Measurements from ENCODE around the gene AK2.
"Not testable (repeated sequence)": the region's sequence is repeated elsewhere in the genome, so short reads cannot be mapped to it uniquely, and the experiment has no call there.

AK2 gene

DNA sequence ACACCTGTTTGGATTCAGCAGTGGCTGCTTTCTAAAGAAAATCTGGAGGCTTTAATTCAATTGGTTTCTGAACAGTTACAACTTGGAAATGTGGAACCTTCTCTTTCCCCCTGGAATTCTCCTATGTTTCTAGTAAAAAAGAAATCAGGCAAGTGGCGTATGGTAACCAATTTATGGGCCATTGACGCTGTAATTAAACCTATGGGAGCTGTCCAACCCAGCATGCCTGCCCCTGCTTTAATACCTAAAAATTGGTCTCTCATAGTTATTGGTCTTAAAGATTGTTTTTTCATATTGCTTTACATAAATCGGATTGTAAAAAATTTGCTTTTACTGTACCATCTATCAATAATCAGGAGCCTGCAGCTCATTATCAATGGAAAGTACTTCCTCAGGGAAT lies 29.8 kb upstream of the AK2 start:
- Mint-ChIP-seq H3K4me1 (peaks cover 7 to 13% of the 10 kb centered on the region in 2 donors), H3K9me3 (peaks cover 37 to 50% of the 10 kb centered on the region in 2 donors), H3K36me3 (peaks cover 3 to 33% of the 10 kb centered on the region in 2 donors), H3K27me3 (peaks cover 8 to 12% of the 10 kb centered on the region in 2 donors)
- DNase-seq; H3K4me3 Mint-ChIP-seq; H3K27ac Mint-ChIP-seq; ATAC-seq (replicated peaks): not testable (repeated sequence)

DNA sequence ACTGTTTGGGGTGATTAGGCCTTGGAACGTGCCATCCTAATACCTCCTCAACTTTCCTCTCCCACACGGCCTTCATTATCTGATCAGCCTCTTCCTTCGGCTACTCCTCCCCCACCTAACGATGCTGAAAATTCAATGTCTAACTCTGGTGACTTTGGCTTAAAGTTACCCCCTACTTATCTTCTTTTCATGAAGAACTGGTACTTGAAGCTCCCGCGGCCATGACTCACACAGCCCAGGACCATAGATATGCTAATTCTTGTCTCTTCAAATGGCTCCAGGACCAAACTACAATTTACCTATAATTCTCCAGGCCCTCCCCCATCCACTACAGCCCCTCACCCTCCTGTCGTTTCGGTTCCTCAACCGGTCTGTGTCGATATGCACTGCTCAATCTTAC lies 28.6 kb upstream of the AK2 start:
- ATAC-seq (replicated peaks), result no peak
- peaks cover 8 to 12% of the 10 kb centered on the region in 2 donors for H3K27me3 Mint-ChIP-seq
- H3K4me1 Mint-ChIP-seq, result peaks cover 7 to 8% of the 10 kb centered on the region in 2 donors
- H3K9me3 Mint-ChIP-seq, result peaks cover 33 to 44% of the 10 kb centered on the region in 2 donors
- DNase-seq, result no peak
- no peak overlapping the region for H3K4me3 Mint-ChIP-seq
- H3K36me3 Mint-ChIP-seq, result peaks cover 3 to 33% of the 10 kb centered on the region in 2 donors
- no peak overlapping the region for H3K27ac Mint-ChIP-seq

DNA sequence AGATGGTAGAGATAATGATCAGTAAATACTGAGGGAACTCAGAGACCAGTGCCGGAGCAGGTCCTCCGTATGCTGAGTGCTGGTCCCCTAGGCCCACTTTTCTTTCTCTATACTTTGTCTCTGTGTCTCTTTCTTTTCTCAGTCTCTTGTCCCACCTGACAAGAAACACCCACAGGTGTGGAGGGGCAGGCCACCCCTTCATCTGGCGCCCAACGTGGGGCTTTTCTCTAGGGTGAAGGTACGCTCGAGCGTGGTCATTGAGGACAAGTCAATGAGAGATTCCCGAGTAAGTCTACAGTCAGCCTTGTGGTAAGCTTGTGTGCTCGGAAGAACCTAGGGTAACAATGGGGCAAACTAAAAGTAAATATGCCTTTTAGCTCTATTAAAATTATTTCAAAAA lies 27.6 kb upstream of the AK2 start:
- peaks cover 31 to 40% of the 10 kb centered on the region in 2 donors for H3K9me3 Mint-ChIP-seq
- H3K4me1 Mint-ChIP-seq; H3K27ac Mint-ChIP-seq; H3K4me3 Mint-ChIP-seq; ATAC-seq (replicated peaks); DNase-seq: not testable (repeated sequence)
- H3K27me3 Mint-ChIP-seq, result peaks cover 8 to 12% of the 10 kb centered on the region in 2 donors
- H3K36me3 Mint-ChIP-seq, result peaks cover 3 to 33% of the 10 kb centered on the region in 2 donors

DNA sequence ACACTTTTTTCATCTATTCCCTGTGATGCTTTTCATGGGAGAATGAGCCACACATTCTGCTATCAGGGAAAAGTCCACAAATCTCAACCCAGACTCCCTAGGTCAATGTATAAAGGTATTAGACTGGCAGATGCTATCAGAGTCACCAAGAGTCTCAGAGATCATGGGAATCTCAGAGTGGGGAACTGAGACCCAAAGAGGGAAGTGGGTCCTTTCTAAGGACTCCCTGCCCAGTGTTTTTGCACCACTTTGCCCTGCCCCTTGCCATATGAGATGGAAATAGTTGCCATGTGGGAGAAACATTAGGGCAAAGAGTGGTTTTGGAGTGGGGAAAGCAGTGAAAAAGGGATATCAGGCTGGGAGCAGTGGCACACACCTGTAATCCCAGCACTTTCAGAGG lies 25.2 kb upstream of the AK2 start:
- ATAC-seq (replicated peaks) (no peak), DNase-seq (no peak)
- Mint-ChIP-seq H3K27me3 (peaks cover 0 to 5% of the 10 kb centered on the region in 2 donors), H3K36me3 (peaks cover 6 to 32% of the 10 kb centered on the region in 2 donors), H3K4me1 (peaks cover 11 to 14% of the 10 kb centered on the region in 2 donors), H3K9me3 (peaks cover 29 to 37% of the 10 kb centered on the region in 2 donors), H3K27ac (no peak overlapping the region), H3K4me3 (no peak overlapping the region)

DNA sequence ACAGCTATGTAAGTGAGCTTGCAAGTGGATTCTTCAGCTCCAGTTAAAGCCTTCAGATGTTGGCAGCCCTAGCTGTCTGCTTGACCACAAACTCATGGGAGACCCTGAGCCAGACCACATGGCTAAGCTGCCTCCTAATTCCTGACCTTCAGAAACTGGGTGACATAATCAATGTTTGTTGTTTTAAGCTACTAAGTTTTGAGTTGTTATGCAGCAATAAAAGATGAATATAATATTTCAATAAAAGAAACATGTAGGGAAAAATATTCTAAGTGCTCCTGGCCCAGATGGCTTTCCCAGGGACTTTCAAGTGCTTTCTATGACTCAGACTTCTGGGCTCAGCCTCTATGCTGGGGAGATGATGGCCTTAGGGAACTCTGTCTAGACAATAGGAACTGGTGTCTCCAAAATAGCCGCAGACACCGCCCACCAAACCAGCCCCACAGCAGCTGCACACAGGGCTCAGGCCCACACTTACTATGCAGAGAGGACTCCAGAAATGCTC lies 23.9 kb upstream of the AK2 start:
- Mint-ChIP-seq H3K36me3 (peaks cover 6 to 30% of the 10 kb centered on the region in 2 donors), H3K9me3 (peaks cover 28 to 35% of the 10 kb centered on the region in 2 donors), H3K27ac (no peak overlapping the region), H3K4me3 (no peak overlapping the region), H3K4me1 (peaks cover 11 to 16% of the 10 kb centered on the region in 2 donors), H3K27me3 (peaks cover 0 to 5% of the 10 kb centered on the region in 2 donors)
- no peak for ATAC-seq (replicated peaks)
- DNase-seq, result no peak

DNA sequence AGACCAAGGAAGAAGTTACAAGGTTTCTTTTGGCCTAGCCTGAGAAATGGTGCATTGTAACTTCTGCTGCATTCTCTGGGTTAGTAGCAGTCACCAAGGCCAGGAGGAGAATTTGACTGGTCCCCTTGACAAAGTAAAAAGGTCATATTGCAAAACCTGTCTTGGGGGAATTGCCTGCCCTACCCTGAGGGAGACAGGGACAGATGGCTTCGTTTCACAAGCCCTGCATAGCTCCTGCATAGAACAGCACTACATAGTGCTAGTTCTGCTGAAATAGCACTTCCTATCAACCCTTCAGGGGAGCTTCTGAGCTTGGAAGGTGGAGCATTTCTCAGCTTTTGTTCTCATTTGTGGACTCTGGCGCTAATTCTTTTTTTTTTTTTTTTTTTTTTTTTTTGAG lies 20.4 kb upstream of the AK2 start:
- no peaks in the 10 kb centered on the region for H3K27me3 Mint-ChIP-seq
- DNase-seq (no peak), ATAC-seq (replicated peaks) (peak; percentile 27 to 34)
- peaks cover 18 to 25% of the 10 kb centered on the region in 2 donors for H3K4me1 Mint-ChIP-seq
- H3K4me3 Mint-ChIP-seq, result no peak overlapping the region
- peaks cover 8 to 9% of the 10 kb centered on the region in 2 donors for H3K9me3 Mint-ChIP-seq
- no peak overlapping the region for H3K27ac Mint-ChIP-seq
- H3K36me3 Mint-ChIP-seq, result peaks cover 3 to 9% of the 10 kb centered on the region in 2 donors

DNA sequence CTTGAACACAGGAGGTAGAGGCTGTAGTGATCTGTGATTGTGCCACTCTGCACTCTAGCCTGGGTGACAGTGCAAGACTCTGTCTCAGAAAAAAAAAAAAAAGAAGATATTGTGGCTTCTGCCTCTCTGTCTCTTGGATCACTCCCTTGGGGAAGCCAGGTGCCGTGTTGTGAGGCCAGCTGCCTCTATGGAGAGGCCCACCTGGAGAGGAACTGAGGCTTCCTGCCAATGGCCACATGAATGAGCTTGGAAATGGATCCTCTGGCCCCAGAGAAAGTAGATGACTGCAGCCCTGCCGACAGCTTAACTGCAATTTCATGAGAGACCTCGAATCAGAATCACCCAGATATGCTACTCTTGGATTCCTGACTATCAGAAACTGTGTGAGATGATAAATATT lies 19.7 kb upstream of the AK2 start:
- Mint-ChIP-seq H3K27ac (no peak overlapping the region), H3K36me3 (peaks cover 3 to 5% of the 10 kb centered on the region in 2 donors), H3K9me3 (peaks cover 5 to 6% of the 10 kb centered on the region in 2 donors), H3K27me3 (no peaks in the 10 kb centered on the region), H3K4me1 (peaks cover 15 to 25% of the 10 kb centered on the region in 2 donors), H3K4me3 (no peak overlapping the region)
- DNase-seq (no peak), ATAC-seq (replicated peaks) (no peak)

DNA sequence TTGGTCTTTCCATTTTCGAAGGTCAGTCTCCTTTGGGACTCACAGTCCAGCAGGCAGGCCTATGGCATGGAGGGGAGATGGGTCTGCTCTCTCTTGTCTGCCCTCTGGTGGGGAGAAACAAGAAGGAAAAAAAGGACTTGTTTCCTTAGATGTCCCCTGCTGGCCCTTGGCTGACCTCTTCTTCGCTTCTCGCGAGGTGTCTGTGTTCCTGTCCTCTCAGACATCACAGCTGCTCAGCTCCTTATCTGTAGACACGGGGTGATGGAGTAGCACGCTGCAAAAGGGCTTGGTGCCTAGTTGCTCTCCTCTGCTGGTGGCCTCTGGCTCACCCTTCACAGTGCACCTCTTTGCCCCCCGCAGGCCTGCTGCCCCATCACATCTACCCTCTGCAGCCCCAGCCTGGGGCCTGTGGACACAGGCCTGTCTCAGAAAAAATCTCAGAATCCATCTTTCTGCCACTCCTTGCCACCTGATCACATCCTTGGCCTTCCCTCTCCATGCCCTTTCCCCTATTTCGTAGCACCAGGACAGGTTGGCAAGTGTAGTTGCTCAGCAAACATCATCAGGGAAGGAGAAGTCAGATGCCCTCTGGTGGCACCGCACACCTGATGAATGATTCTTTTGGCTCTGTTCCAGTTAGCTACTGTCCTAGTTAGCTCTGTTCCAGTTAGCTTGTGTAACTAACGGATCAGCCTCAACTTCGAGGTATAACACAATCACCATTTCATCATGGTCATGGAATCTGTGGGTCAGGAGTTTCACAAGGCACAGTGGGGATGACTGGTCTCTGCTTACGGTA lies 18.7 kb upstream of the AK2 start:
- H3K9me3 Mint-ChIP-seq, result peaks cover 7 to 9% of the 10 kb centered on the region in 2 donors
- peaks cover 5 to 9% of the 10 kb centered on the region in 2 donors for H3K36me3 Mint-ChIP-seq
- DNase-seq (no peak), ATAC-seq (replicated peaks) (peak; percentile 30 to 45)
- H3K27ac Mint-ChIP-seq, result no peak overlapping the region
- H3K27me3 Mint-ChIP-seq, result peaks cover 4 to 5% of the 10 kb centered on the region in 2 donors
- peaks cover 14 to 29% of the 10 kb centered on the region in 2 donors for H3K4me1 Mint-ChIP-seq
- H3K4me3 Mint-ChIP-seq, result no peak overlapping the region

DNA sequence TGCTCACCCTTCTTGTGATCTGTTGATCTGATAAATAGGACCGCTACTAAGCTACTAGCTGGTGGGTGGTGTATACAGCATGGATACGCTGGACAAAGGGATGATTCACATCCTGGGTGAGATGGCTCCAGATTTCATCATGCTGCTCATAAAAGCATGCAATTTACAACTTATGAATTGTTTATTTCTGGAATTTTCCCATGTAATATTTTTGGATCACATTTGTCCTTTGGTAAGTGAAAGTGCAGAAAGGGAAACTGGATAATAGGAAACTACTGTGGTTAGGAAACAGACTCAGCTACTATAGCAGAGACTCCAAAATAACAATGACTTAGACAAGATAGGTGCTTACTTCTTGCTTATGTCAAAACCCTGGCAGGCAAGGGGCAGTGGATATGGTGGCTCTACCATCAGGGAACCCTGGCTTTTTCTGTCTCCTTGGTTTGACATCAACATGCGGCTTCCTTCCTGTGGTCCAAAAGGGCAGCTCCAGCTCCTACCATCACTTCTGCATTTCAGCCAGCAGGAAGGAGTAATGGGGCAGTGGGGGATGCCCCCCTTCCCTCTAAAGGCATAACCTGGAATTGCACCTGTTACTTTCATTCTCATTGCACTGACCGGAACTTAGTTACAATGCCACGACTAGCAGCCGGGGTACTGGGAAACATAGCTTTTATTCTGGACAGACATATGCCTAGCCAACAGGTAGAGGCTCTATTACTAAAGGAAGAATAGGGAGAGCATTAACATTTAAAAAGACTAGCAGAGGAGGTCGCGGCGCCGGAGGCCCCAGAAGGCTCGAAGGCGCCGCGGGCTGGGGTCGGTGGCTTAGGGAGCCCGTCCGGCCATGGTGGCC lies 13.8 kb upstream of the AK2 start:
- ATAC-seq (replicated peaks) (peak; percentile 48 to 50), DNase-seq (no peak)
- Mint-ChIP-seq H3K4me3 (peak overlapping the region in 1 of 2 donors; percentile 31), H3K27me3 (peaks cover 6 to 13% of the 10 kb centered on the region in 2 donors), H3K4me1 (peaks cover 14 to 18% of the 10 kb centered on the region in 2 donors), H3K9me3 (peaks cover 2 to 4% of the 10 kb centered on the region in 2 donors), H3K36me3 (peaks cover 2 to 4% of the 10 kb centered on the region in 2 donors), H3K27ac (no peak overlapping the region)

DNA sequence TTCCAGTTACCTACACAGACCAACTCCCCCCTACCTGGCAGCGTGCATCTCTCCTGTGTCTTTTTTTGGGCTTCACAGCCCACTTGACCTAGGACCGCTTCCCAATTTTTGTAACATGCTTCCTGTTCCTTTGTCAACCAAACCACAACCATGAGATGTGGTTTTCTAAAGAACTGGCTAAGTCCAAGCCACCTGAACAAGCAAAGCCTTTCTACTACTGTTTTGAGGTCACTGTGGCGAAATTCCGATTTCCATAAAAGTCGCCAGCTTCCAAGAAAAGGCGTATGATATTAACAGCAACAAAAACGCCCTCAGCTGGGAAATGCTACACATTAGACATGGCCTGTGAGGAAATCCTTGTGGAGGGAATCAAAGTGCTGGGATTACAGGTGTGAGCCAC lies 12.7 kb upstream of the AK2 start:
- Mint-ChIP-seq H3K36me3 (peaks cover 2 to 4% of the 10 kb centered on the region in 2 donors), H3K4me1 (peaks cover 9 to 11% of the 10 kb centered on the region in 2 donors), H3K27ac (no peak overlapping the region), H3K4me3 (no peak overlapping the region), H3K27me3 (peaks cover 6 to 13% of the 10 kb centered on the region in 2 donors), H3K9me3 (peaks cover 2 to 4% of the 10 kb centered on the region in 2 donors)
- DNase-seq (no peak), ATAC-seq (replicated peaks) (peak; percentile 41 to 54)

DNA sequence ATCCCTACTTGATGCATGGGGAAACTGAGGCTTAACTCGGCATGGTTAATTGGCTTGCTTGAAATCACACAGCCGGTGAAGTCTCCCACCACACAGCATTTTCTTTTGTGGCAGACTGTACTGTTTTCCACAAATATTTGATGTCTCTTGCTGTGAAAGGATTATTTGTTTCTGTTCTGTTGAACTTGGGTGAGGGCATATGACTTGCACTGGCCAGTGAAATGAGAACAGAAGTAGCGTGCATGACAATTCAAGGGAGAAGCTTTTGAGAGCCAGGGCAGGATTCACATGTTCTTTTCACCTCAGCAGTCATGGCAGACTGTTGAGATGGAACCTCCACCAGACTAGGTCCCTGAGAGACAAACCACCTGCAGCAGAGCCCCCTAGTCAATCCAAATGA lies 11.7 kb upstream of the AK2 start:
- H3K9me3 Mint-ChIP-seq, result peaks cover 2 to 4% of the 10 kb centered on the region in 2 donors
- DNase-seq, result no peak
- H3K27ac Mint-ChIP-seq, result no peak overlapping the region
- H3K4me1 Mint-ChIP-seq, result peaks cover 9 to 11% of the 10 kb centered on the region in 2 donors
- peaks cover 6 to 18% of the 10 kb centered on the region in 2 donors for H3K27me3 Mint-ChIP-seq
- H3K4me3 Mint-ChIP-seq, result no peak overlapping the region
- ATAC-seq (replicated peaks), result peak; percentile 34 to 36
- peaks cover 2 to 4% of the 10 kb centered on the region in 2 donors for H3K36me3 Mint-ChIP-seq

DNA sequence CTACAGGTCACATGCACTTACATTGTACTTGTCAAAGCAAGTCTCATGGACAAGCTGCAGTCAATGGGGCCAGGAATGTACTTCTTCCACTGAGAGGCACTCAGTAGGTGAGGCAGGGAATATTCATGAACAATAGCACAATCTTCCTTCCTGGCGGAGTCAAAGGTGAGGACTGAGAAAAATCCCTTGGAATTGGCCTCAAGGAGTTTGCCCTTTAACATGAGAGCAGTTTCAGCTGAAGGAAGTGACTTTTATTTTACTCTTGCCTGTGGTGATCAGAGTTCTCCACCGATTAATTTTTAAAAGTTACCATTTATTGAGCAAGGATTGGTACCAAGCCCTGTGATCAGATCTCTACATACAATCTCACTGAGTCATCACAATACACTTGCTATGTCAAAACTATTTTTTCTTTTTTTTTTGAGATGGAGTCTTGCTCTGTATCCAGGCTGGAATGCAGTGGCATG lies 11.2 kb upstream of the AK2 start:
- Mint-ChIP-seq H3K27ac (no peak overlapping the region), H3K27me3 (peaks cover 6 to 18% of the 10 kb centered on the region in 2 donors), H3K9me3 (peaks cover 2 to 4% of the 10 kb centered on the region in 2 donors), H3K4me3 (no peak overlapping the region), H3K36me3 (peaks cover 2 to 4% of the 10 kb centered on the region in 2 donors), H3K4me1 (peaks cover 9 to 11% of the 10 kb centered on the region in 2 donors)
- no peak for ATAC-seq (replicated peaks)
- no peak for DNase-seq

DNA sequence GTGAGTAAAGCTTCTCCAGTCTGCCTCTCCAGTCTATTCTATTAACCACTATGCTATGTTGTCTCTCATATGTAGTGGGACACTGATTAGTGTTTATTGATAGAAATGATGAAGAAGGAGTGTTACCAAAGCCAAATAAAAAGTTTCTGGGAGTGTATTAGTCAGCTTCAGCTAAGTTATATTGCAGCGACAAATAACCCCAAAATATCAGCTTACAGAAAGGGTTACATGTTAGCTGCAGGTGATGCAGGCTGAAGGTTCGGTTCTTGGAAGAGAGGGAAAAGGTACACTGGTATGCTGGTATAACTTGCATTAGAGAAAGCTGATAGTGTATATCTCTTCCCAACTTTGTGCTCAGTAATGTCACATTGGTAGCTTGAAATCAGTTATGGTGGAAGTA lies 10.6 kb upstream of the AK2 start:
- ATAC-seq (replicated peaks) (no peak), DNase-seq (no peak)
- H3K27ac Mint-ChIP-seq, result no peak overlapping the region
- peaks cover 6 to 18% of the 10 kb centered on the region in 2 donors for H3K27me3 Mint-ChIP-seq
- no peak overlapping the region for H3K4me3 Mint-ChIP-seq
- H3K4me1 Mint-ChIP-seq, result peaks cover 9 to 11% of the 10 kb centered on the region in 2 donors
- H3K36me3 Mint-ChIP-seq, result peaks cover 2 to 4% of the 10 kb centered on the region in 2 donors
- H3K9me3 Mint-ChIP-seq, result peaks cover 2 to 4% of the 10 kb centered on the region in 2 donors

DNA sequence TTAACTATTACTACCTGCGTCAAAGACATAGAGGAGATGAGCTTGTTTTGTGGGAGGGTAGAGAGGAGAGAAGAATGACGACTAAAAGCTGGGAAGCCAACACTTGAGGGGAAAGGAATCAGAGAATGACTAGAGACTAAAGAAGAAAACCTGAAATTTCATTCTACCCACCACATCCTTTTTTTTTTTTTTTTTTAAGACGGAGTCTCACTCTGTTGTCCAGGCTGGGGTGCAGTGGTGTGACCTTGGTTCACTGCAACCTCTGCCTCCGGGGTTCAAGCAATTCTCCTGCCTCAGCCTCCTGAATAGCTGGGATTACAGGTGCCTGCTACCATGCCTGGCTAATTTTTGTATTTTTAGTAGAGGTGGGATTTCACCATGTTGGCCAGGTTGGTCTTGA lies 9.6 kb upstream of the AK2 start:
- DNase-seq; H3K9me3 Mint-ChIP-seq; H3K27ac Mint-ChIP-seq; H3K36me3 Mint-ChIP-seq; H3K4me3 Mint-ChIP-seq; ATAC-seq (replicated peaks): not testable (repeated sequence)
- Mint-ChIP-seq H3K27me3 (peaks cover 6 to 18% of the 10 kb centered on the region in 2 donors), H3K4me1 (peaks cover 9 to 11% of the 10 kb centered on the region in 2 donors)
